Measurements from ENCODE around the gene ACOT2. TPM values are rescaled to one million over a fixed set of nuclear protein-coding genes. Genes with fewer than 3 reads are reported as not detected.

Gene ACOT2
- total RNA-seq, 1 donor from 2014 or later: 18.1 TPM

DNA sequence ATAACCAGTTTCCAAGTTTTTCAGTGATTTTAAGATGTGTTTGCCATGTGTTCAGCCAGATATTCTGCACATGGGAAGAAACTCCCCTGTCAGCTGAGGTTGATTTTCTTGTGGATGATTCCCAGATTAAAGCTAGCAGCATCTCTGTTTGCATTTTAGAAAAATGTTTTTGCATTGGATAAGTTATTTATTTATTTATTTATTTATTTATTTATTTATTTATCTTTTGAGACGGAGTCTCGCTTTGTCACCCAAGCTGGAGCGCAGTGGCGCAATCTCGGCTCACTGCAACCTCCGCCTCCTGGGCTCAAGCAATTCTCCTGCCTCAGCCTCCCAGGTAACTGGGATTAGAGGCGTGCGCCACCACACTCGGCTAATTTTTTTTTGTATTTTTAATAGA is 25.5 kb downstream of the ACOT2 start:
- no peak overlapping the region for H3K4me3 Mint-ChIP-seq
- peaks cover 6% of the 10 kb centered on the region for H3K4me1 Mint-ChIP-seq (ENCODE audit: unreplicated experiment)
- H3K36me3 Mint-ChIP-seq: no peaks in the 10 kb centered on the region
- H3K9me3 Mint-ChIP-seq: no peaks in the 10 kb centered on the region
- TF ChIP-seq, protein P1, sequence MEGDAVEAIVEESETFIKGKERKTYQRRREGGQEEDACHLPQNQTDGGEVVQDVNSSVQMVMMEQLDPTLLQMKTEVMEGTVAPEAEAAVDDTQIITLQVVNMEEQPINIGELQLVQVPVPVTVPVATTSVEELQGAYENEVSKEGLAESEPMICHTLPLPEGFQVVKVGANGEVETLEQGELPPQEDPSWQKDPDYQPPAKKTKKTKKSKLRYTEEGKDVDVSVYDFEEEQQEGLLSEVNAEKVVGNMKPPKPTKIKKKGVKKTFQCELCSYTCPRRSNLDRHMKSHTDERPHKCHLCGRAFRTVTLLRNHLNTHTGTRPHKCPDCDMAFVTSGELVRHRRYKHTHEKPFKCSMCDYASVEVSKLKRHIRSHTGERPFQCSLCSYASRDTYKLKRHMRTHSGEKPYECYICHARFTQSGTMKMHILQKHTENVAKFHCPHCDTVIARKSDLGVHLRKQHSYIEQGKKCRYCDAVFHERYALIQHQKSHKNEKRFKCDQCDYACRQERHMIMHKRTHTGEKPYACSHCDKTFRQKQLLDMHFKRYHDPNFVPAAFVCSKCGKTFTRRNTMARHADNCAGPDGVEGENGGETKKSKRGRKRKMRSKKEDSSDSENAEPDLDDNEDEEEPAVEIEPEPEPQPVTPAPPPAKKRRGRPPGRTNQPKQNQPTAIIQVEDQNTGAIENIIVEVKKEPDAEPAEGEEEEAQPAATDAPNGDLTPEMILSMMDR (conservative IDR thresholded peaks at IDR 0.05): no peak
- no peak overlapping the region for H3K27ac Mint-ChIP-seq
- DNase-seq (ENCODE audit: extremely low spot score, unreplicated experiment): no peak
- peaks cover 5% of the 10 kb centered on the region for H3K27me3 Mint-ChIP-seq

DNA sequence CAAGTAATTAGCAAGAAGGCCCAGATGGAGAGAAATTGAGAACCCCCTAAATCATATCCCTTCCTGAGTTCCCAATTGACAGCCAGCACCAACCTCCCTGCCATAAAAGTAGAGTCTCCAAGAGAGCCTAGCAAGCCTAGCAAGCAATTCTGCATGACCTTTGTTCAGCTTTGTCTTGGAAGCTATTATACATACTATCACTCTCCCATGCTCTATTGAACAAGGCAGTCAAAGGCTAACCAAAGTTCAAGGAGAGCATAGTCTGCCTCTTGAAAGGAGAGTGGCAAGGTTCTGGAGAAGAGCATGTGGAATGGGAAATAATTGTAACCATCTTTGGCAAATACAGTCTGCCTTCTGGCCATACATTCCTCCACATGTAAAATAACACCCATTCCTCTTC is 30.5 kb downstream of the ACOT2 start:
- TF ChIP-seq, protein P1 (conservative IDR thresholded peaks at IDR 0.05): no peak
- H3K27ac Mint-ChIP-seq: no peak overlapping the region
- H3K36me3 Mint-ChIP-seq: no peaks in the 10 kb centered on the region
- H3K4me1 Mint-ChIP-seq (ENCODE audit: unreplicated experiment): peaks cover 19% of the 10 kb centered on the region
- H3K4me3 Mint-ChIP-seq: no peak overlapping the region
- H3K27me3 Mint-ChIP-seq: no peaks in the 10 kb centered on the region
- no peak for DNase-seq (ENCODE audit: extremely low spot score, unreplicated experiment)
- no peaks in the 10 kb centered on the region for H3K9me3 Mint-ChIP-seq

DNA sequence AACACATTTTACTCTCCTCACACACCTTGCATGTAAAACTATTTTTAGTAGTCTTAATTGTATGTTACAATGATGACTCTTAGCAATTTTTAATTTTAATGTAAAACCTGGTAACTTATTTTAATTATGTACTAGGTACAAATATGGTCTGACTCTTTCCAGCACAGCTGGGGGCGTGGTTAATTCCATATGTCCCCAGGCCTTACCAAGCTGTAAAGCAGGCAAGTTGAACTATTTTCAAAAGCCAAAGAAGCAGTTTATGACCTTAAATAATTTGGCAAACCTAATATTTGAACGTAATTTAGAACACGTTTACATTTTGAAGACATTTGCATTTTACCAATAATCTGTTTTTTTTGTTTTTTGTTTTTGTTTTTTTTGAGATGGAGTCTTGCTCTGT is 34.0 kb downstream of the ACOT2 start:
- DNase-seq (ENCODE audit: extremely low spot score, unreplicated experiment): no peak
- Mint-ChIP-seq H3K36me3 (no peaks in the 10 kb centered on the region), H3K4me3 (no peak overlapping the region), H3K27me3 (no peaks in the 10 kb centered on the region), H3K4me1 (ENCODE audit: unreplicated experiment) (peaks cover 19% of the 10 kb centered on the region), H3K27ac (no peak overlapping the region), H3K9me3 (no peaks in the 10 kb centered on the region)
- TF ChIP-seq, protein P1 (conservative IDR thresholded peaks at IDR 0.05): no peak

DNA sequence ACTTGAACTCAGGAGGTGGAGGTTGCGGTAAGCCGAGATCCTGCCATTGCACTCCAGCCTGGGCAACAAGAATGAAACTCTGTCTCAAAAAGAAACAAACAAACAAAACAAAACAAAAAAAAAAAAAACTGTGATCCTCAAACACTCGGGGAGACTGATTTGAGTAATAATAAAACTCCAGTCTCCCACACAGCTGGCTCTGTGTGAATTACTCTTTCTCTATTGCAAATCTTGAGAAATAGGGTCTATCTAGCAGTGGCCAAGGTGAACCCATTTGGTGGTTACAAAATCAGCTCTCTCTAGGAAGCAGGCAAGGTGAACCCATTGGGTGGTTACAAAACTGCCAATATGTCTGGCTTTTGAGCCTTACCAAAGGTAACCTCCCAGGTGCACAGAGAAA is 37.3 kb downstream of the ACOT2 start:
- Mint-ChIP-seq H3K4me1 (ENCODE audit: unreplicated experiment) (peaks cover 6% of the 10 kb centered on the region), H3K27me3 (no peaks in the 10 kb centered on the region), H3K4me3 (no peak overlapping the region), H3K9me3 (no peaks in the 10 kb centered on the region), H3K27ac (no peak overlapping the region), H3K36me3 (no peaks in the 10 kb centered on the region)
- TF ChIP-seq, protein P1 (conservative IDR thresholded peaks at IDR 0.05): no peak
- DNase-seq (ENCODE audit: extremely low spot score, unreplicated experiment): no peak

DNA sequence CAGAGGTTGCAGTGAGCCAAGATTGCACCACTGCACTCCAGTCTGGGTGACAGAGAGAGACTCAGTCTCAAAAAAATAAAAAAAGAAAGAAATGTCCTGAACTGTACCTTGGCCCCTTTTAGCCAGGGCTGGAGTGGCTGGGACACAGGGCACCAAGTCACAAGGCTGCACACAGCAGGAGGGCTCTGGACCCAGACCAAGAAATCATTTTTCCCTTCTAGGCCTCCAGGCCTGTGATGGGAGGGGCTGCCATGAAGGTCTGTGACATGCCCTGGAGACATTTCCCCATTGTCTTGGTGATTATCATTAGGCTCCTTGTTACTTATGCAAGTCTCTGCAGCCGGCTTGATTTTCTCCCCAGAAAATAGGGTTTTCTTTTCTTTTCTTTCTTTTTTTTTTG is 38.2 kb downstream of the ACOT2 start:
- H3K4me3 Mint-ChIP-seq: no peak overlapping the region
- no peak overlapping the region for H3K27ac Mint-ChIP-seq
- DNase-seq (ENCODE audit: extremely low spot score, unreplicated experiment): no peak
- H3K36me3 Mint-ChIP-seq: no peaks in the 10 kb centered on the region
- no peaks in the 10 kb centered on the region for H3K9me3 Mint-ChIP-seq
- TF ChIP-seq, protein P1 (conservative IDR thresholded peaks at IDR 0.05): no peak
- peaks cover 4% of the 10 kb centered on the region for H3K4me1 Mint-ChIP-seq (ENCODE audit: unreplicated experiment)
- H3K27me3 Mint-ChIP-seq: no peaks in the 10 kb centered on the region

DNA sequence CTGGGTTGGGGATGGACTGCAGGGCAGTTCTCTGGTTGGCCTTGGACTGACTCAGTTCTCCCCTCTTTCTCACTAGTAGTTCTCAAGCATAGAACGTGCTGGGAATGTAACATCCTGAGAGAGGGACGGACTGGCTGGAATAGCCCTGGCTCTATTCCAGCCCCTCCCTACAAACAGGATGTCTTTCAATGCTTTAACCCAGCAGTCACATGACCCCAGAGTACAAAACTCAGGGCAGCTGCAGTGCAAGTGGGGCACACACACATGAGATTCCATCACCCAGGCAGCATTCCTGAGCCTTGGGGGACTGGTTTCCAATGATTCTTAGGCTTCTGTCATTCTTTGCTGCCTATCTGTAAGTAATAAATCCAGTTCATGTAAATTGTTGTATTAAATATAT is 41.7 kb downstream of the ACOT2 start:
- Mint-ChIP-seq H3K9me3 (no peaks in the 10 kb centered on the region), H3K27me3 (no peaks in the 10 kb centered on the region), H3K36me3 (no peaks in the 10 kb centered on the region), H3K4me3 (no peak overlapping the region), H3K27ac (no peak overlapping the region), H3K4me1 (ENCODE audit: unreplicated experiment) (no peaks in the 10 kb centered on the region)
- TF ChIP-seq, protein P1 (conservative IDR thresholded peaks at IDR 0.05): no peak
- DNase-seq (ENCODE audit: extremely low spot score, unreplicated experiment): no peak
